AG04450 (cell line): Measurements from ENCODE around the gene CD180. TPM values are rescaled to one million over a fixed set of nuclear protein-coding genes. Genes with fewer than 3 reads are reported as not detected.

Experiments used
- CTCF ChIA-PET: fragments of 300-600, 350-600 bp; formaldehyde crosslinking; extraction: SDS; loops from one replicate; lab custom pipeline; 2022; ENCODE audit warnings: antibody characterized with exemption, inconsistent platforms; lab: Charles Lee
- POLR2A ChIA-PET: fragments of 350-600 bp; formaldehyde crosslinking; extraction: SDS; loops from one replicate; lab custom pipeline; 2021; ENCODE audit warnings: antibody characterized with exemption, inconsistent platforms; lab: Yijun Ruan, JAX
- DNase-seq: peaks from one replicate; pipeline ENCODE4 v3.0.0-alpha.2; 2011; ENCODE audit warnings: low read depth, low spot score
- H3K27ac ChIP-seq: one replicate; pipeline ENCODE4 v1.5.1; 2012; ENCODE audit warnings: low read depth, low read length, control low read depth
- H3K27me3 ChIP-seq: one replicate; pipeline ENCODE4 v1.6.0; 2012; ENCODE audit warnings: low read length; ENCODE audit not compliant: control insufficient read depth, insufficient read depth
- H3K4me3 ChIP-seq: 2 replicates; pipeline ENCODE4 v1.5.1; 2011; ENCODE audit warnings: mild to moderate bottlenecking, low read depth, low read length, control low read depth
- H3K9me3 ChIP-seq: 2 replicates; pipeline ENCODE4 v1.5.1; 2012; ENCODE audit warnings: low read length; ENCODE audit not compliant: control insufficient read depth, insufficient read depth
- CTCF ChIP-seq: IDR thresholded peaks from 2 replicates; pipeline ENCODE4 v1.5.1; 2011; ENCODE audit warnings: low read depth, low read length, control low read depth, inconsistent platforms
- polyA minus RNA-seq: library from RNA; depleted of rRNA, polyadenylated mRNA; stranded (reverse); fragments of >200 nt; gene quantifications from 2 replicates; pipeline ENCODE4 v1.2.3, GENCODE V29; 2011; rRNA and poly(A)+ RNA removed
- polyA plus RNA-seq: library from polyadenylated mRNA; depleted of rRNA; stranded (reverse); fragments of >200 nt; gene quantifications from 2 replicates; pipeline ENCODE4 v1.2.3, GENCODE V29; 2011; rRNA removed

The CD180 gene
- not detected in 2 replicates for polyA plus RNA-seq
- not detected in 2 replicates for polyA minus RNA-seq

GRCh38 chr5:67196537-67197059 lies at the start of gene CD180:
CD180 (minus strand) TSS chr5:67196799; CDS start chr5:67196641, 158 bp downstream.
- ChIA-PET POLR2A (no interaction called here), CTCF (interaction anchor here (0.5 to 0.6 kb wide), 2 partner anchors 10 to 993 kb away, joined by 3 read pairs; no protein-coding TSS in a partner anchor)
- Histone ChIP-seq H3K9me3 (peaks cover 4% of the 10 kb centered on the region; the same call in 1 of the 2 replicates), H3K27me3 (no peaks in the 10 kb centered on the region), H3K27ac (no peak within 1 kb of the TSS), H3K4me3 (no peak within 1 kb of the TSS)
- TF ChIP-seq CTCF, result no peak
- DNase-seq, result no peak

- no peaks in the 10 kb centered on the region for H3K9me3 ChIP-seq
- no peak overlapping the region for H3K4me3 ChIP-seq
- H3K27me3 ChIP-seq, result no peaks in the 10 kb centered on the region
- H3K27ac ChIP-seq, result no peak overlapping the region
- peak; percentile 68 for DNase-seq
- TF ChIP-seq CTCF, result peak; percentile 64
- CTCF ChIA-PET, result interaction anchor here (0.5 to 5.9 kb wide), 53 partner anchors 9 to 1766 kb away, joined by 3 to 102 read pairs (median 4); partner anchors contain the start of gene PIK3R1
- POLR2A ChIA-PET, result no interaction called here
Observed at GRCh38 chr5:67246108-67246507, 49.5 kb upstream of the CD180 start.

GRCh38 chr5:67245259-67245846 lies 48.8 kb upstream of the CD180 start:
- no peaks in the 10 kb centered on the region for H3K27me3 ChIP-seq
- DNase-seq, result no peak
- ChIA-PET POLR2A (no interaction called here), CTCF (interaction anchor here (0.6 to 5.9 kb wide), 40 partner anchors 8 to 1767 kb away, joined by 3 to 102 read pairs (median 4); partner anchors contain the start of gene PIK3R1)
- H3K9me3 ChIP-seq, result no peaks in the 10 kb centered on the region
- TF ChIP-seq CTCF, result no peak
- H3K27ac ChIP-seq, result no peak overlapping the region
- H3K4me3 ChIP-seq, result no peak overlapping the region

- no peak for TF ChIP-seq CTCF
- Histone ChIP-seq H3K4me3 (no peak overlapping the region), H3K9me3 (no peaks in the 10 kb centered on the region), H3K27me3 (no peaks in the 10 kb centered on the region), H3K27ac (no peak overlapping the region)
- no peak for DNase-seq
- CTCF ChIA-PET, result interaction anchor here (1.1 to 5.9 kb wide), 4 partner anchors 30 to 1028 kb away, joined by 3 to 102 read pairs (median 4); no protein-coding TSS in a partner anchor
- POLR2A ChIA-PET, result no interaction called here
Observed at GRCh38 chr5:67244345-67244793, 47.8 kb upstream of the CD180 start.

GRCh38 chr5:67243944-67244343 lies 47.3 kb upstream of the CD180 start:
- no peaks in the 10 kb centered on the region for H3K9me3 ChIP-seq
- TF ChIP-seq CTCF, result no peak
- ChIA-PET POLR2A (no interaction called here), CTCF (interaction anchor here (1.1 to 5.9 kb wide), 4 partner anchors 30 to 1028 kb away, joined by 3 to 102 read pairs (median 4); no protein-coding TSS in a partner anchor)
- H3K27me3 ChIP-seq, result no peaks in the 10 kb centered on the region
- no peak overlapping the region for H3K4me3 ChIP-seq
- no peak for DNase-seq
- no peak overlapping the region for H3K27ac ChIP-seq
